ENCODE measurements around the gene DGCR2. TPM values are rescaled to one million over a fixed set of nuclear protein-coding genes. Genes with fewer than 3 reads are reported as not detected.

The DGCR2 gene
- total and polyA plus RNA-seq, 11 donors: 26.0 to 53.3 (median 41.2) TPM

DNA sequence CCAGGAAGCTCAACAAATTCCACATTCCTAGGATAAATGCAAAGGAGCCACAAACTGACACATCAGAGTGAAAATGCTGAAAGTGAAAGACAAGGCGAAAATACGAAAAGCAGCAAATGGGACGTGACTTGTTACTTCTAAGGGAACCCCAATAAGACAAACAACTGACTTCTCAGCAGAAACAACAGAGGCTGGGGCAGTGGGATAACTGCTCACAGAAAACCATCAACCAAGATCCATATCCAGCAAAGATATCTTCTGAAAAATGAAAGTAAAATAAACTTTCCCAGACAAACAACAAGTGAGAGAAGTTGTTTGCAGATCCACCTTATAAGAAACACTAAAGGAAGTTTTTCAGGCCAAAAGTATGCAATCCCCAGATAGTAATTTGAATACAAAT is 72.1 kb downstream of the DGCR2 start:
- no peak for ATAC-seq
- Histone ChIP-seq H3K27me3 (no peaks in the 10 kb centered on the region), H3K27ac (no peak overlapping the region), H3K9me3 (no peaks in the 10 kb centered on the region), H3K4me3 (no peak overlapping the region), H3K4me1 (peaks cover 0 to 9% (median 0%) of the 10 kb centered on the region in 12 donors), H3K36me3 (peaks cover 0 to 97% (median 84%) of the 10 kb centered on the region in 9 donors)
- intact Hi-C loops (cut with DNase I): loop anchor here in 1 of 10 donors (5.0 to 10.0 kb wide), 2 partner anchors 48 to 65 kb away; no protein-coding TSS in a partner anchor
- TF ChIP-seq CTCF (IDR thresholded peaks at IDR 0.05) (no peak), POLR2A (IDR thresholded peaks at IDR 0.05) (no peak)
- 79 to 94% (median 90%) methylated on average over 3 of the region's 3 CpGs for WGBS, 4 donors
- no peak for DNase-seq

- peaks cover 0 to 12% (median 0%) of the 10 kb centered on the region in 12 donors for H3K4me1 ChIP-seq
- TF ChIP-seq POLR2A (IDR thresholded peaks at IDR 0.05) (no peak), CTCF (IDR thresholded peaks at IDR 0.05) (no peak)
- WGBS, 4 donors: 83 to 93% (median 88%) methylated on average over 4 to 5 of the region's 5 CpGs
- no peak overlapping the region for H3K4me3 ChIP-seq
- H3K27me3 ChIP-seq: no peaks in the 10 kb centered on the region
- no peak overlapping the region for H3K27ac ChIP-seq
- DNase-seq (peak in 1 of 5 donors; percentile 10), ATAC-seq (no peak)
- intact Hi-C loops (cut with DNase I): no loop called here
- no peaks in the 10 kb centered on the region for H3K9me3 ChIP-seq
- peaks cover 0 to 98% (median 92%) of the 10 kb centered on the region in 9 donors for H3K36me3 ChIP-seq
Observed at GRCh38 chr22:19048531-19048930, 73.7 kb downstream of the DGCR2 start.

DNA sequence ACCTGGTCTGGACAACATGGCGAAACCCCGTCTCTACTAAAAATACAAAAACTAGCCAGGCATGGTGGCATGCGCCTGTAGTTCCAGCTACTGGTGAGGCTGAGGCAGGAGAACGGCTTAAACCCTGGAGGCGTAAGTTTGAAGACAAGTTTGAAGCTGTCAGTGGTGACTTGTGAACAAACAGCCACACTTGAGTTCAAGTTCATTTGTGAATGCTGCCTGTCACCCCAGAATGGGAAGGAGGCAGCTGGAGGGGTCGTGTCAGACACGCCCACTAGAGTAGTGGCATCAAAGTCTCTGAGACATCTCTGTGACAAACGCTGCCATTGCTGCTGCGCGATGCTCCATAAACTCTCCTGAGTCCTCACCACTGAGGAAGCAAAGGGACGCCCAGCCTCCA is 74.2 kb downstream of the DGCR2 start:
- DNase-seq (peak in 2 of 5 donors; percentile 6 to 12), ATAC-seq (no peak)
- intact Hi-C loops (cut with DNase I): no loop called here
- Histone ChIP-seq H3K27me3 (no peaks in the 10 kb centered on the region), H3K4me1 (peaks cover 0 to 10% (median 0%) of the 10 kb centered on the region in 12 donors), H3K27ac (no peak overlapping the region), H3K4me3 (no peak overlapping the region), H3K36me3 (peaks cover 0 to 99% (median 92%) of the 10 kb centered on the region in 9 donors), H3K9me3 (no peaks in the 10 kb centered on the region)
- 93 to 96% (median 95%) methylated on average over 11 of the region's 11 CpGs for WGBS, 4 donors
- TF ChIP-seq POLR2A (IDR thresholded peaks at IDR 0.05) (no peak), CTCF (IDR thresholded peaks at IDR 0.05) (no peak)

- TF ChIP-seq CTCF (IDR thresholded peaks at IDR 0.05) (no peak), POLR2A (IDR thresholded peaks at IDR 0.05) (no peak)
- intact Hi-C loops (cut with DNase I): no loop called here
- DNase-seq (peak in 2 of 5 donors; percentile 3 to 46), ATAC-seq (no peak)
- H3K27ac ChIP-seq: no peak overlapping the region
- peaks cover 0 to 99% (median 95%) of the 10 kb centered on the region in 9 donors for H3K36me3 ChIP-seq
- no peaks in the 10 kb centered on the region for H3K9me3 ChIP-seq
- H3K27me3 ChIP-seq: no peaks in the 10 kb centered on the region
- H3K4me3 ChIP-seq: no peak overlapping the region
- WGBS, 4 donors: 91 to 94% (median 93%) methylated on average over 5 of the region's 5 CpGs
- H3K4me1 ChIP-seq: peaks cover 0 to 6% (median 0%) of the 10 kb centered on the region in 12 donors
Observed at GRCh38 chr22:19046719-19047609, 75.2 kb downstream of the DGCR2 start.

All from heart left ventricle (tissue), 16 donors.